HEK293T (cell line): ENCODE measurements around the gene EFEMP1.

Experiments
- BHLHE40 ChIP-seq: fragments of 450-650 bp; IDR thresholded peaks from 2 replicates; pipeline ENCODE4 v1.6.1; 2016; ENCODE audit warnings: mild to moderate bottlenecking, moderate library complexity, borderline replicate concordance
- FOXA1 ChIP-seq: fragments of 450-650 bp; IDR thresholded peaks from 2 replicates; pipeline ENCODE4 v1.6.1; 2016; ENCODE audit warnings: mild to moderate bottlenecking

GRCh38 chr2:55869637-55870325 is 53.8 kb downstream of the EFEMP1 start:
- TF ChIP-seq FOXA1 = no peak
- TF ChIP-seq BHLHE40 = no peak
